Neuron (in vitro differentiated cells): ENCODE results near the gene CRYBG3.

ENCODE experiments used
- H2AFZ ChIP-seq: one replicate; pipeline ENCODE4 v1.6.1; 2013; ENCODE audit warnings: low read depth, mild to moderate bottlenecking, inconsistent platforms, low read length, moderate library complexity
- H3K27me3 ChIP-seq: one replicate; pipeline ENCODE4 v1.6.1; 2013; ENCODE audit warnings: low read length; ENCODE audit not compliant: insufficient read depth
- H3K36me3 ChIP-seq: one replicate; pipeline ENCODE4 v1.6.1; 2013; ENCODE audit warnings: low read length; ENCODE audit not compliant: insufficient read depth
- H3K4me1 ChIP-seq: one replicate; pipeline ENCODE4 v1.6.1; 2013; ENCODE audit warnings: low read length; ENCODE audit not compliant: insufficient read depth
- H3K4me3 ChIP-seq: 2 replicates; pipeline ENCODE4 v1.5.1; 2013; ENCODE audit warnings: mild to moderate bottlenecking, low read length, moderate library complexity
- H3K9me3 ChIP-seq: one replicate; pipeline ENCODE4 v1.6.1; 2013; ENCODE audit warnings: low read length

Gene CRYBG3

GRCh38 chr3:97857401-97857800, 35.6 kb downstream of the CRYBG3 start:
- H3K4me3 ChIP-seq = no peak overlapping the region
- H3K9me3 ChIP-seq = no peaks in the 10 kb centered on the region
- no peaks in the 10 kb centered on the region for H3K36me3 ChIP-seq
- H2AFZ ChIP-seq = no peak overlapping the region
- H3K4me1 ChIP-seq = no peaks in the 10 kb centered on the region
- no peaks in the 10 kb centered on the region for H3K27me3 ChIP-seq

GRCh38 chr3:97860364-97860763, 38.6 kb downstream of the CRYBG3 start:
- H3K4me3 ChIP-seq = no peak overlapping the region
- no peaks in the 10 kb centered on the region for H3K9me3 ChIP-seq
- no peaks in the 10 kb centered on the region for H3K27me3 ChIP-seq
- no peaks in the 10 kb centered on the region for H3K4me1 ChIP-seq
- no peak overlapping the region for H2AFZ ChIP-seq
- no peaks in the 10 kb centered on the region for H3K36me3 ChIP-seq

- Histone ChIP-seq H3K4me3 (no peak overlapping the region), H3K9me3 (no peaks in the 10 kb centered on the region), H3K36me3 (no peaks in the 10 kb centered on the region), H2AFZ (no peak overlapping the region), H3K27me3 (no peaks in the 10 kb centered on the region), H3K4me1 (no peaks in the 10 kb centered on the region)
Observed at GRCh38 chr3:97862582-97862981, 40.8 kb downstream of the CRYBG3 start.

- Histone ChIP-seq H3K4me1 (no peaks in the 10 kb centered on the region), H3K4me3 (no peak overlapping the region), H2AFZ (no peak overlapping the region), H3K27me3 (no peaks in the 10 kb centered on the region), H3K36me3 (no peaks in the 10 kb centered on the region), H3K9me3 (no peaks in the 10 kb centered on the region)
Observed at GRCh38 chr3:97863031-97863430, 41.2 kb downstream of the CRYBG3 start.

GRCh38 chr3:97863775-97864174, 42.0 kb downstream of the CRYBG3 start:
- Histone ChIP-seq H2AFZ (no peak overlapping the region), H3K9me3 (no peaks in the 10 kb centered on the region), H3K4me1 (no peaks in the 10 kb centered on the region), H3K36me3 (no peaks in the 10 kb centered on the region), H3K4me3 (no peak overlapping the region), H3K27me3 (no peaks in the 10 kb centered on the region)

- H3K9me3 ChIP-seq = no peaks in the 10 kb centered on the region
- peaks cover 2% of the 10 kb centered on the region for H3K36me3 ChIP-seq
- H3K4me3 ChIP-seq = no peak overlapping the region
- H2AFZ ChIP-seq = no peak overlapping the region
- H3K4me1 ChIP-seq = no peaks in the 10 kb centered on the region
- no peaks in the 10 kb centered on the region for H3K27me3 ChIP-seq
Observed at GRCh38 chr3:97871186-97871585, 49.4 kb downstream of the CRYBG3 start.

- Histone ChIP-seq H3K27me3 (no peaks in the 10 kb centered on the region), H3K4me1 (no peaks in the 10 kb centered on the region), H3K4me3 (no peak overlapping the region), H3K9me3 (no peaks in the 10 kb centered on the region), H2AFZ (no peak overlapping the region), H3K36me3 (peaks cover 2% of the 10 kb centered on the region)
Observed at GRCh38 chr3:97871801-97872524, 50.2 kb downstream of the CRYBG3 start.

GRCh38 chr3:97872525-97873042, 50.8 kb downstream of the CRYBG3 start:
- no peaks in the 10 kb centered on the region for H3K9me3 ChIP-seq
- H3K4me1 ChIP-seq = no peaks in the 10 kb centered on the region
- H2AFZ ChIP-seq = no peak overlapping the region
- no peak overlapping the region for H3K4me3 ChIP-seq
- H3K36me3 ChIP-seq = peaks cover 2% of the 10 kb centered on the region
- H3K27me3 ChIP-seq = no peaks in the 10 kb centered on the region

GRCh38 chr3:97880267-97880666, 58.5 kb downstream of the CRYBG3 start:
- no peak overlapping the region for H3K4me3 ChIP-seq
- H2AFZ ChIP-seq = no peak overlapping the region
- no peaks in the 10 kb centered on the region for H3K27me3 ChIP-seq
- no peaks in the 10 kb centered on the region for H3K9me3 ChIP-seq
- no peaks in the 10 kb centered on the region for H3K4me1 ChIP-seq
- peaks cover 4% of the 10 kb centered on the region for H3K36me3 ChIP-seq

- Histone ChIP-seq H2AFZ (no peak overlapping the region), H3K36me3 (peaks cover 15% of the 10 kb centered on the region), H3K4me3 (no peak overlapping the region), H3K27me3 (no peaks in the 10 kb centered on the region), H3K9me3 (no peaks in the 10 kb centered on the region), H3K4me1 (no peaks in the 10 kb centered on the region)
Observed at GRCh38 chr3:97882975-97883598, 61.3 kb downstream of the CRYBG3 start.

GRCh38 chr3:97883736-97884135, 61.9 kb downstream of the CRYBG3 start:
- H2AFZ ChIP-seq = no peak overlapping the region
- no peaks in the 10 kb centered on the region for H3K9me3 ChIP-seq
- no peak overlapping the region for H3K4me3 ChIP-seq
- no peaks in the 10 kb centered on the region for H3K27me3 ChIP-seq
- peaks cover 21% of the 10 kb centered on the region for H3K36me3 ChIP-seq
- no peaks in the 10 kb centered on the region for H3K4me1 ChIP-seq

GRCh38 chr3:97884586-97885123, 62.8 kb downstream of the CRYBG3 start:
- no peaks in the 10 kb centered on the region for H3K4me1 ChIP-seq
- no peaks in the 10 kb centered on the region for H3K27me3 ChIP-seq
- H3K4me3 ChIP-seq = no peak overlapping the region
- peaks cover 24% of the 10 kb centered on the region for H3K36me3 ChIP-seq
- H2AFZ ChIP-seq = no peak overlapping the region
- no peaks in the 10 kb centered on the region for H3K9me3 ChIP-seq

- no peak overlapping the region for H2AFZ ChIP-seq
- H3K36me3 ChIP-seq = peaks cover 21% of the 10 kb centered on the region
- no peaks in the 10 kb centered on the region for H3K27me3 ChIP-seq
- no peaks in the 10 kb centered on the region for H3K4me1 ChIP-seq
- H3K4me3 ChIP-seq = no peak overlapping the region
- no peaks in the 10 kb centered on the region for H3K9me3 ChIP-seq
Observed at GRCh38 chr3:97885931-97886824, 64.4 kb downstream of the CRYBG3 start.
